ENCODE data around the gene ABCC8. TPM values are rescaled to one million over a fixed set of nuclear protein-coding genes. Genes with fewer than 3 reads are reported as not detected.

ABCC8 gene
- total and polyA plus RNA-seq, 2 donors from 2014 or later: 1.3 to 3.2 TPM

DNA sequence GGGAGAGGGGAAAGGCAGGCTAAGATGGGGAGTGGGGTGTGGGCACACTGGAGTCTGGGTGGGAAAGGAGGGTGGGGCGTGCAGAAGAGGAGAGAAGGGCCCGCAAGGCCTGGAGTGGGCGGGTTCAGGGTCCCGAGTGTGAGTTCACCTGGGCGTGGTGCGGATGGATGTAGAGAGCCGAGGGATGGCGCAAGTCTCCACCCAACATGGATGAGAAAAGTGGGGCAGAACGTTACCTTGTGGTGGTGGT lies 364 bp upstream of the ABCC8 start:
- Histone ChIP-seq H3K27ac (ENCODE audit: low read depth in 2 of 2, low read length in 2 of 2) (no peak overlapping the region), H3K27me3 (ENCODE audit: control insufficient read depth, insufficient read depth, low read length) (peaks cover 18% of the 10 kb centered on the region), H3K4me3 (ENCODE audit: low read length in 3 of 3) (no peak overlapping the region), H3K36me3 (ENCODE audit: control insufficient read depth in 2 of 3, insufficient read depth in 3 of 3, low read length in 3 of 3) (no peaks in the 10 kb centered on the region), H3K4me1 (ENCODE audit: control insufficient read depth in 2 of 3, insufficient read depth in 2 of 3, low read depth in 1 of 3, low read length in 3 of 3) (peaks cover 0 to 3% (median 0%) of the 10 kb centered on the region in 3 donors), H3K9ac (ENCODE audit: low read length in 3 of 3) (no peak overlapping the region), H3K9me3 (ENCODE audit: control insufficient read depth in 2 of 3, insufficient read depth in 1 of 3, low read length in 3 of 3) (no peaks in the 10 kb centered on the region)
- intact Hi-C loops (cut with DNase I): no loop called here
- FAIRE-seq: no peak
- DNase-seq: no peak
- TF ChIP-seq, protein P1, sequence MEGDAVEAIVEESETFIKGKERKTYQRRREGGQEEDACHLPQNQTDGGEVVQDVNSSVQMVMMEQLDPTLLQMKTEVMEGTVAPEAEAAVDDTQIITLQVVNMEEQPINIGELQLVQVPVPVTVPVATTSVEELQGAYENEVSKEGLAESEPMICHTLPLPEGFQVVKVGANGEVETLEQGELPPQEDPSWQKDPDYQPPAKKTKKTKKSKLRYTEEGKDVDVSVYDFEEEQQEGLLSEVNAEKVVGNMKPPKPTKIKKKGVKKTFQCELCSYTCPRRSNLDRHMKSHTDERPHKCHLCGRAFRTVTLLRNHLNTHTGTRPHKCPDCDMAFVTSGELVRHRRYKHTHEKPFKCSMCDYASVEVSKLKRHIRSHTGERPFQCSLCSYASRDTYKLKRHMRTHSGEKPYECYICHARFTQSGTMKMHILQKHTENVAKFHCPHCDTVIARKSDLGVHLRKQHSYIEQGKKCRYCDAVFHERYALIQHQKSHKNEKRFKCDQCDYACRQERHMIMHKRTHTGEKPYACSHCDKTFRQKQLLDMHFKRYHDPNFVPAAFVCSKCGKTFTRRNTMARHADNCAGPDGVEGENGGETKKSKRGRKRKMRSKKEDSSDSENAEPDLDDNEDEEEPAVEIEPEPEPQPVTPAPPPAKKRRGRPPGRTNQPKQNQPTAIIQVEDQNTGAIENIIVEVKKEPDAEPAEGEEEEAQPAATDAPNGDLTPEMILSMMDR (IDR thresholded peaks at IDR 0.05; ENCODE audit: borderline replicate concordance, extremely low read depth, insufficient read depth): no peak

DNA sequence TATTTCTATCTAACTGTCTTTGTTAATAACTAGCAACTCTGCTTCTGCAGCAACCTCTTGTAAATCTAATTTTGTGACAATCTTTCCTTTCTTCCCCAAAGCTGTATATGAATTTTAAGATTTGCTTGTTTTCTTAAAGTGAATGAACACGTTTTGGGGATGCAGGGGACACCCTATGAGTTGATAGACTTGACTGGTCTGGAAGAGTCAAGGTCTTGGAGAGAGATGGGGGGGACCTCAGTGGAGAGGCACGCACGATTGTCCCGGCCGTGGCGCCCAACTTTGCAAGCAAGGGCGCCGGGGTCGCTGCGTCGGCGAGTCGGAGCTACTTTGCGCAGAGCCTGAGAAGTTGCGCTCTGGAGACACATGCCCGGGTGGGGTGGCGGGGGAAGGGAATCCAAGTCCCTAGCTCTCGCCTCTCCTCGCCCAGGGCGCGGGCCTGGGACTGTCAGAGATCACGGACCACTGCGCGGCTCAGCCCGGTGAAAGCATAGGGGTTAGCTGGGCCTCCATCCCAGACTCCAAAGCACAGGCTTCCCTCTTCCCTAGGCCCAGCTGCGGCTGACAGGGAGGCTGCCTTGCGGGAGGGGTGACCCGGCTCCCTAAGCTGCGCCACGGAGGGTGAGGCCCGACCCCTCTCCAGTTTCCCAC lies 854 bp downstream of the ABCC8 start:
- peak in 3 of 5 donors; percentile 20 to 31 (median 22) for DNase-seq
- H3K4me1 ChIP-seq (ENCODE audit: control insufficient read depth in 2 of 3, insufficient read depth in 2 of 3, low read depth in 1 of 3, low read length in 3 of 3): peaks cover 0 to 3% (median 0%) of the 10 kb centered on the region in 3 donors

DNA sequence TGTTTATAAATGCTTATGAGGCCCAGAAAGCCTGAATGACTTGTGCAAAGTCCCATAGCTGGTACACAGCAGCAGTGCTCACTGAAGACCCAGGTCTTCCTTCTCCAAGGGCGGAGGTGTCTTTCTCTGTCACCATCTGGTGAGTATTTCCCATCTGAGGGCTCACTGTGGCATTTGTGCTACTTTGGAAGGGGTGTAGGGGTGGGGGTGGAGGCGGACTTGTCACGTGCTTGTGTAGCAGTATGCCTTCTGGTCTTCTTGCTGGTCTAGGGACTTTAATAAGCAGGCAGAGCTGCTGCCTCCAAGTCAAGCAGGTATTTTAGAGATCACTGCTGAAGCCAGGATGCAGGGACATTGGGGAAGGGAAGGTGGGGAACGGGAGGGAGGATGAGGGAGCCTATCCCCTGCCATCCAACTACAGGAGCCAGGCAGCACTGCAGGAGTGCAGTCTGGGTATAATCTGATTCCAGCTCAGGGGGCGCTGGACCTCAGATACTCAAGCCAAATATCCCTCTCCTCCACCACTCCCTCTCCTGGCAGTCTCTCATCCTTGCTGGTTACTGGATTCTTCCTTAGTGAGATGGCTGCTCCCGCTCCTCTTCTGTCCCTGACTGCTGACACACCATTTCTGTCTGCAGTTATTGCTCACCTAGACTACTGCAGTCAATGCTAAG lies 3.4 kb downstream of the ABCC8 start:
- Histone ChIP-seq H3K9me3 (ENCODE audit: control insufficient read depth in 2 of 3, insufficient read depth in 1 of 3, low read length in 3 of 3) (no peaks in the 10 kb centered on the region), H3K27ac (ENCODE audit: low read depth in 2 of 2, low read length in 2 of 2) (no peak overlapping the region), H3K36me3 (ENCODE audit: control insufficient read depth in 2 of 3, insufficient read depth in 3 of 3, low read length in 3 of 3) (no peaks in the 10 kb centered on the region), H3K4me3 (ENCODE audit: low read length in 3 of 3) (no peak overlapping the region), H3K27me3 (ENCODE audit: control insufficient read depth, insufficient read depth, low read length) (peaks cover 15% of the 10 kb centered on the region), H3K9ac (ENCODE audit: low read length in 3 of 3) (no peak overlapping the region), H3K4me1 (ENCODE audit: control insufficient read depth in 2 of 3, insufficient read depth in 2 of 3, low read depth in 1 of 3, low read length in 3 of 3) (peaks cover 0 to 3% (median 0%) of the 10 kb centered on the region in 3 donors)
- peak in 3 of 5 donors; percentile 22 to 33 (median 28) for DNase-seq
- TF ChIP-seq, protein P1 (IDR thresholded peaks at IDR 0.05; ENCODE audit: borderline replicate concordance, extremely low read depth, insufficient read depth): no peak
- no peak for FAIRE-seq
- intact Hi-C loops (cut with DNase I): no loop called here

More for the DNA sequence above, 854 bp downstream of the ABCC8 start:
- no peaks in the 10 kb centered on the region for H3K9me3 ChIP-seq (ENCODE audit: control insufficient read depth in 2 of 3, insufficient read depth in 1 of 3, low read length in 3 of 3)
- no peak overlapping the region for H3K9ac ChIP-seq (ENCODE audit: low read length in 3 of 3)
- intact Hi-C loops (cut with DNase I): no loop called here
- peak overlapping the region in 1 of 3 donors; percentile 40 for H3K4me3 ChIP-seq (ENCODE audit: low read length in 3 of 3)
- no peak for FAIRE-seq
- TF ChIP-seq, protein P1 (IDR thresholded peaks at IDR 0.05; ENCODE audit: borderline replicate concordance, extremely low read depth, insufficient read depth): no peak
- no peak overlapping the region for H3K27ac ChIP-seq (ENCODE audit: low read depth in 2 of 2, low read length in 2 of 2)
- H3K36me3 ChIP-seq (ENCODE audit: control insufficient read depth in 2 of 3, insufficient read depth in 3 of 3, low read length in 3 of 3): no peaks in the 10 kb centered on the region
- H3K27me3 ChIP-seq (ENCODE audit: control insufficient read depth, insufficient read depth, low read length): peaks cover 18% of the 10 kb centered on the region

All from kidney (tissue), 14 donors.